Nephron progenitor cell (in vitro differentiated cells): ENCODE results near the gene PFDN1.

ENCODE experiments used
- DNase-seq: peaks from one replicate; pipeline ENCODE4 v3.0.0; 2021
- H3K27ac Mint-ChIP-seq: 2 replicates; pipeline ENCODE4 v1.8.0; 2021; ENCODE audit warnings: mild to moderate bottlenecking, moderate library complexity, mixed read lengths
- H3K27me3 Mint-ChIP-seq: 2 replicates; pipeline ENCODE4 v1.8.0; 2021; ENCODE audit warnings: mild to moderate bottlenecking, low read depth, mixed read lengths; ENCODE audit not compliant: poor library complexity
- H3K36me3 Mint-ChIP-seq: 2 replicates; pipeline ENCODE4 v1.8.0; 2021; ENCODE audit warnings: low read depth, mixed read lengths
- H3K4me1 Mint-ChIP-seq: 2 replicates; pipeline ENCODE4 v1.8.0; 2021; ENCODE audit warnings: mixed read lengths
- H3K4me3 Mint-ChIP-seq: 2 replicates; pipeline ENCODE4 v1.8.0; 2021; ENCODE audit warnings: mild to moderate bottlenecking, moderate library complexity, mixed read lengths
- H3K9me3 Mint-ChIP-seq: 2 replicates; pipeline ENCODE4 v1.8.0; 2021; ENCODE audit warnings: mild to moderate bottlenecking, moderate library complexity, mixed read lengths
- CTCF ChIP-seq: fragments of 200-600 bp; sonication (generic); IDR thresholded peaks from 2 replicates; pipeline ENCODE4 v1.5.0; 2021; ENCODE audit warnings: antibody characterized with exemption

Gene PFDN1

GRCh38 chr5:140253985-140254384, 48.9 kb downstream of the PFDN1 start:
- Mint-ChIP-seq H3K36me3 (peaks cover 40% of the 10 kb centered on the region), H3K27ac (no peak overlapping the region), H3K4me3 (no peak overlapping the region), H3K27me3 (no peaks in the 10 kb centered on the region), H3K4me1 (peaks cover 10% of the 10 kb centered on the region), H3K9me3 (no peaks in the 10 kb centered on the region)
- no peak for TF ChIP-seq CTCF
- DNase-seq = no peak

- no peak overlapping the region for H3K4me3 Mint-ChIP-seq
- H3K4me1 Mint-ChIP-seq = peaks cover 10% of the 10 kb centered on the region
- no peak for DNase-seq
- H3K9me3 Mint-ChIP-seq = no peaks in the 10 kb centered on the region
- no peaks in the 10 kb centered on the region for H3K27me3 Mint-ChIP-seq
- no peak for TF ChIP-seq CTCF
- H3K27ac Mint-ChIP-seq = peak overlapping the region; percentile 50
- peaks cover 33% of the 10 kb centered on the region for H3K36me3 Mint-ChIP-seq
Measured at GRCh38 chr5:140252470-140253126, 50.3 kb downstream of the PFDN1 start.

GRCh38 chr5:140251527-140251973, 51.4 kb downstream of the PFDN1 start:
- peaks cover 32% of the 10 kb centered on the region for H3K36me3 Mint-ChIP-seq
- no peak overlapping the region for H3K27ac Mint-ChIP-seq
- H3K9me3 Mint-ChIP-seq = no peaks in the 10 kb centered on the region
- no peak for TF ChIP-seq CTCF
- peaks cover 10% of the 10 kb centered on the region for H3K4me1 Mint-ChIP-seq
- no peak overlapping the region for H3K4me3 Mint-ChIP-seq
- no peak for DNase-seq
- H3K27me3 Mint-ChIP-seq = no peaks in the 10 kb centered on the region

- H3K9me3 Mint-ChIP-seq = no peaks in the 10 kb centered on the region
- H3K4me1 Mint-ChIP-seq = peaks cover 10% of the 10 kb centered on the region
- H3K4me3 Mint-ChIP-seq = no peak overlapping the region
- H3K27ac Mint-ChIP-seq = peak overlapping the region; percentile 6
- H3K27me3 Mint-ChIP-seq = no peaks in the 10 kb centered on the region
- TF ChIP-seq CTCF = no peak
- H3K36me3 Mint-ChIP-seq = peaks cover 32% of the 10 kb centered on the region
- DNase-seq = no peak
Measured at GRCh38 chr5:140250386-140250785, 52.5 kb downstream of the PFDN1 start.

GRCh38 chr5:140249536-140249935, 53.4 kb downstream of the PFDN1 start:
- peaks cover 40% of the 10 kb centered on the region for H3K36me3 Mint-ChIP-seq
- peak overlapping the region; percentile 94 for H3K27ac Mint-ChIP-seq
- no peaks in the 10 kb centered on the region for H3K27me3 Mint-ChIP-seq
- no peak overlapping the region for H3K4me3 Mint-ChIP-seq
- no peaks in the 10 kb centered on the region for H3K9me3 Mint-ChIP-seq
- no peak for TF ChIP-seq CTCF
- peaks cover 13% of the 10 kb centered on the region for H3K4me1 Mint-ChIP-seq
- DNase-seq = no peak

- no peaks in the 10 kb centered on the region for H3K27me3 Mint-ChIP-seq
- DNase-seq = no peak
- H3K9me3 Mint-ChIP-seq = no peaks in the 10 kb centered on the region
- peaks cover 16% of the 10 kb centered on the region for H3K4me1 Mint-ChIP-seq
- no peak for TF ChIP-seq CTCF
- H3K27ac Mint-ChIP-seq = no peak overlapping the region
- H3K36me3 Mint-ChIP-seq = peaks cover 42% of the 10 kb centered on the region
- H3K4me3 Mint-ChIP-seq = no peak overlapping the region
Measured at GRCh38 chr5:140248414-140248813, 54.5 kb downstream of the PFDN1 start.
